Karpas-422 (cell line): ENCODE measurements around the gene EDEM3. TPM values are rescaled to one million over a fixed set of nuclear protein-coding genes. Genes with fewer than 3 reads are reported as not detected.
"Not testable (repeated sequence)": the region's sequence is repeated elsewhere in the genome, so short reads cannot be mapped to it uniquely, and the experiment has no call there.

Source experiments
- DNase-seq: peaks from one replicate; pipeline ENCODE4 v3.0.0-alpha.2; 2015
- H2AFZ ChIP-seq: fragments of 200-600 bp; sonication (generic); 2 replicates; pipeline ENCODE4 v1.6.1; 2014; ENCODE audit warnings: antibody characterized with exemption, low read length, mixed read lengths
- H3K27ac ChIP-seq: fragments of 200-600 bp; sonication (generic); 2 replicates; pipeline ENCODE4 v1.5.1; 2014; ENCODE audit warnings: mild to moderate bottlenecking, low read length, moderate library complexity
- H3K27me3 ChIP-seq: fragments of 200-600 bp; sonication (generic); 2 replicates; pipeline ENCODE4 v1.6.1; 2014; ENCODE audit warnings: low read length, mixed read lengths
- H3K36me3 ChIP-seq: fragments of 200-600 bp; sonication (generic); 2 replicates; pipeline ENCODE4 v1.6.1; 2014; ENCODE audit warnings: low read length, mixed read lengths; ENCODE audit not compliant: insufficient read depth
- H3K4me1 ChIP-seq: fragments of 200-600 bp; sonication (generic); 2 replicates; pipeline ENCODE4 v1.6.1; 2014; ENCODE audit warnings: mild to moderate bottlenecking, low read length, mixed read lengths
- H3K4me2 ChIP-seq: fragments of 200-600 bp; sonication (generic); 2 replicates; pipeline ENCODE4 v1.6.1; 2014; ENCODE audit warnings: low read length, low read depth, mild to moderate bottlenecking; ENCODE audit not compliant: poor library complexity, severe bottlenecking
- H3K4me3 ChIP-seq: fragments of 200-600 bp; sonication (generic); 2 replicates; pipeline ENCODE4 v1.5.1; 2014; ENCODE audit warnings: mild to moderate bottlenecking, antibody characterized with exemption, low read length, mixed read lengths
- H3K79me2 ChIP-seq: fragments of 200-600 bp; sonication (generic); 2 replicates; pipeline ENCODE4 v1.6.1; 2014; ENCODE audit warnings: mild to moderate bottlenecking, low read length, mixed read lengths
- H3K9ac ChIP-seq: fragments of 200-600 bp; sonication (generic); 2 replicates; pipeline ENCODE4 v1.6.0; 2014; ENCODE audit warnings: low read length
- H3K9me2 ChIP-seq: fragments of 200-600 bp; sonication (generic), shearing (Covaris generic); replicated peaks from 2 replicates; pipeline ENCODE4 v1.6.0; 2014; ENCODE audit warnings: mild to moderate bottlenecking, low read length, moderate library complexity; ENCODE audit not compliant: insufficient read depth
- H3K9me3 ChIP-seq: fragments of 300-700, 200-600 bp; sonication (generic); 2 replicates; pipeline ENCODE4 v1.6.1; 2014; ENCODE audit warnings: low read length, mixed read lengths
- H4K20me1 ChIP-seq: fragments of 200-600 bp; sonication (generic); 2 replicates; pipeline ENCODE4 v1.6.1; 2014; ENCODE audit warnings: mild to moderate bottlenecking, antibody characterized with exemption, low read length, low read depth; ENCODE audit not compliant: insufficient read depth
- total RNA-seq: library from RNA; depleted of rRNA; stranded (reverse); fragments of >200 nt; shearing (Covaris generic); gene quantifications from 2 replicates; pipeline ENCODE4 v1.2.3, GENCODE V29; 2014; ENCODE audit warnings: low replicate concordance

Gene EDEM3
- total RNA-seq, 1 experiment from 2014 or later, result 28.9 TPM

- no peaks in the 10 kb centered on the region for H3K9me2 ChIP-seq
- no peak overlapping the region for H3K27ac ChIP-seq
- no peaks in the 10 kb centered on the region for H3K4me1 ChIP-seq
- H3K4me3 ChIP-seq, result no peak overlapping the region
- no peak overlapping the region for H3K4me2 ChIP-seq
- no peak overlapping the region for H3K9ac ChIP-seq
- no peaks in the 10 kb centered on the region for H3K79me2 ChIP-seq
- no peaks in the 10 kb centered on the region for H3K36me3 ChIP-seq
- no peaks in the 10 kb centered on the region for H3K27me3 ChIP-seq
- no peaks in the 10 kb centered on the region for H4K20me1 ChIP-seq
- DNase-seq, result no peak
- no peaks in the 10 kb centered on the region for H3K9me3 ChIP-seq
- no peak overlapping the region for H2AFZ ChIP-seq
Observed at GRCh38 chr1:184764483-184764882, 9.8 kb upstream of the EDEM3 start.

GRCh38 chr1:184763520-184763919, 8.9 kb upstream of the EDEM3 start:
- H3K27me3 ChIP-seq, H3K79me2 ChIP-seq, H4K20me1 ChIP-seq, H3K4me1 ChIP-seq, H3K4me2 ChIP-seq, H3K9ac ChIP-seq, H3K27ac ChIP-seq, H3K4me3 ChIP-seq, H2AFZ ChIP-seq, H3K36me3 ChIP-seq, H3K9me3 ChIP-seq, DNase-seq, H3K9me2 ChIP-seq: not testable (repeated sequence)

GRCh38 chr1:184761969-184762485, 7.4 kb upstream of the EDEM3 start:
- Histone ChIP-seq H3K9me3 (no peaks in the 10 kb centered on the region), H3K4me3 (no peak overlapping the region), H4K20me1 (no peaks in the 10 kb centered on the region), H3K4me2 (no peak overlapping the region), H3K27me3 (no peaks in the 10 kb centered on the region), H2AFZ (no peak overlapping the region), H3K9ac (no peak overlapping the region), H3K27ac (no peak overlapping the region), H3K9me2 (no peaks in the 10 kb centered on the region), H3K4me1 (no peaks in the 10 kb centered on the region), H3K36me3 (no peaks in the 10 kb centered on the region), H3K79me2 (no peaks in the 10 kb centered on the region)
- DNase-seq, result no peak

- DNase-seq, result no peak
- peaks cover 11% of the 10 kb centered on the region for H3K4me1 ChIP-seq
- H3K27ac ChIP-seq, result no peak overlapping the region
- H3K9me3 ChIP-seq, result no peaks in the 10 kb centered on the region
- no peak overlapping the region for H3K4me2 ChIP-seq
- H3K79me2 ChIP-seq, result no peaks in the 10 kb centered on the region
- H3K27me3 ChIP-seq, result no peaks in the 10 kb centered on the region
- H3K9ac ChIP-seq, result no peak overlapping the region
- no peaks in the 10 kb centered on the region for H3K36me3 ChIP-seq
- no peaks in the 10 kb centered on the region for H4K20me1 ChIP-seq
- H3K9me2 ChIP-seq, result no peaks in the 10 kb centered on the region
- no peak overlapping the region for H3K4me3 ChIP-seq
- H2AFZ ChIP-seq, result no peak overlapping the region
Observed at GRCh38 chr1:184759651-184760050, 5.0 kb upstream of the EDEM3 start.

- H3K27me3 ChIP-seq, result no peaks in the 10 kb centered on the region
- no peak overlapping the region for H3K27ac ChIP-seq
- DNase-seq, result no peak
- no peak overlapping the region for H3K4me3 ChIP-seq
- no peaks in the 10 kb centered on the region for H3K9me3 ChIP-seq
- H3K4me1 ChIP-seq, result peaks cover 11% of the 10 kb centered on the region
- peaks cover 4% of the 10 kb centered on the region for H3K79me2 ChIP-seq
- H3K36me3 ChIP-seq, result no peaks in the 10 kb centered on the region
- no peak overlapping the region for H2AFZ ChIP-seq
- H3K4me2 ChIP-seq, result no peak overlapping the region
- H3K9ac ChIP-seq, result no peak overlapping the region
- H4K20me1 ChIP-seq, result no peaks in the 10 kb centered on the region
- H3K9me2 ChIP-seq, result no peaks in the 10 kb centered on the region
Observed at GRCh38 chr1:184759112-184759511, 4.5 kb upstream of the EDEM3 start.

- Histone ChIP-seq H4K20me1 (no peaks in the 10 kb centered on the region), H3K4me3 (no peak overlapping the region), H2AFZ (no peak overlapping the region), H3K79me2 (peaks cover 16% of the 10 kb centered on the region), H3K4me1 (peaks cover 16% of the 10 kb centered on the region), H3K36me3 (no peaks in the 10 kb centered on the region), H3K27me3 (no peaks in the 10 kb centered on the region), H3K27ac (no peak overlapping the region), H3K4me2 (no peak overlapping the region), H3K9ac (no peak overlapping the region), H3K9me3 (no peaks in the 10 kb centered on the region), H3K9me2 (no peaks in the 10 kb centered on the region)
- no peak for DNase-seq
Observed at GRCh38 chr1:184757891-184758290, 3.2 kb upstream of the EDEM3 start.

- Histone ChIP-seq H3K4me1 (peaks cover 21% of the 10 kb centered on the region), H3K27me3 (no peaks in the 10 kb centered on the region), H3K4me3 (no peak overlapping the region), H3K79me2 (peaks cover 21% of the 10 kb centered on the region), H3K9me2 (no peaks in the 10 kb centered on the region), H4K20me1 (no peaks in the 10 kb centered on the region), H3K36me3 (no peaks in the 10 kb centered on the region), H3K27ac (no peak overlapping the region), H2AFZ (no peak overlapping the region), H3K9me3 (no peaks in the 10 kb centered on the region), H3K4me2 (no peak overlapping the region), H3K9ac (no peak overlapping the region)
- no peak for DNase-seq
Observed at GRCh38 chr1:184757406-184757805, 2.7 kb upstream of the EDEM3 start.

GRCh38 chr1:184755226-184756065, 788 bp upstream of the EDEM3 start:
- Histone ChIP-seq H3K9me2 (no peaks in the 10 kb centered on the region), H3K27ac (no peak overlapping the region)

More at GRCh38 chr1:184755226-184756065, 788 bp upstream of the EDEM3 start:
- DNase-seq, result peak; percentile 64
- Histone ChIP-seq H2AFZ (peak overlapping the region; percentile 19), H3K4me3 (peak overlapping the region; percentile 68), H3K4me1 (peaks cover 23% of the 10 kb centered on the region), H3K4me2 (peak overlapping the region; percentile 70), H4K20me1 (no peaks in the 10 kb centered on the region), H3K79me2 (peaks cover 37% of the 10 kb centered on the region), H3K9me3 (no peaks in the 10 kb centered on the region), H3K9ac (peak overlapping the region; percentile 69), H3K27me3 (no peaks in the 10 kb centered on the region), H3K36me3 (no peaks in the 10 kb centered on the region)
